HL-60 (cell line): ENCODE results near the gene STXBP1.

Source experiments
- DNase-seq, 2 experiments: peaks; one replicate each; pipeline ENCODE4 v3.0.0-alpha.2; 2010 to 2020; ENCODE audit warnings: low read depth in 1 of 2, low spot score in 1 of 2
- H3K27ac ChIP-seq: fragments of 250-450 bp; sonication (Bioruptor Pico); replicated peaks from 2 replicates; pipeline ENCODE4 v1.5.1; 2020; ENCODE audit warnings: mild to moderate bottlenecking, moderate library complexity
- H3K27me3 ChIP-seq: fragments of 250-450 bp; sonication (Bioruptor Pico); 2 replicates; pipeline ENCODE4 v1.5.1; 2021; ENCODE audit warnings: mild to moderate bottlenecking, moderate library complexity; ENCODE audit not compliant: insufficient read depth, poor library complexity, severe bottlenecking
- H3K4me3 ChIP-seq: replicated peaks from 2 replicates; pipeline ENCODE4 v1.5.1; 2011; ENCODE audit warnings: mild to moderate bottlenecking, control low read depth, low read length; ENCODE audit not compliant: insufficient read depth
- GABPA ChIP-seq: IDR thresholded peaks from 2 replicates; pipeline ENCODE4 v1.6.1; 2012; ENCODE audit warnings: low read depth
- POLR2AphosphoS5 ChIP-seq: IDR thresholded peaks from 2 replicates; pipeline ENCODE4 v1.6.1; 2012; ENCODE audit warnings: low read depth
- SPI1 ChIP-seq: IDR thresholded peaks from 2 replicates; pipeline ENCODE4 v1.6.1; 2012; ENCODE audit warnings: low read depth, mild to moderate bottlenecking, borderline replicate concordance
- TF ChIP-seq, protein P1 (sequence below): IDR thresholded peaks from 2 replicates; pipeline ENCODE4 v1.6.1; 2012; ENCODE audit warnings: low read depth; ENCODE audit not compliant: insufficient replicate concordance
- TF ChIP-seq, protein P2 (sequence below): IDR thresholded peaks from one replicate; pipeline ENCODE4 v1.5.1; 2011; ENCODE audit warnings: low read length, control low read depth, inconsistent platforms; ENCODE audit not compliant: insufficient read depth

STXBP1 gene

DNA sequence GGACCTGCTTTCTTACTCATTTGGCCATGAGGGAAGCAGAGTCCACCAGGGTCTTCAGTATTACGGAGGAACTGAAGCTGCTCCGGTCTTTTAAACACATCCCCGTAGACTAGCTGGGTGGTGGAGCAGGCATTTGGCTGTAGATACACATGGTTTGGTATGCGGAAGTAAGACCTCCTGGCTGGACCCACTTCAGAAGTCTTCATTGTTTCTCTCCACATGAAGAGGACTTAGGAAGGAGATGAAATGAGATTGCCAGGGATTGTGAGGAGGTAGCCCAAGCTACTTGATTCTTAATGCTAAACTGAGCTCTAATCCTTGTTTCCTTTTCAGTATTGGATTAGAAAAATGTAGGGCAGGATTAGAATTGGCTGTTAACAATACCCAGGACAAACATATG, 32.9 kb downstream of the STXBP1 start:
- no peak for TF ChIP-seq POLR2AphosphoS5
- TF ChIP-seq SPI1: no peak
- TF ChIP-seq GABPA: no peak
- TF ChIP-seq, protein P1, sequence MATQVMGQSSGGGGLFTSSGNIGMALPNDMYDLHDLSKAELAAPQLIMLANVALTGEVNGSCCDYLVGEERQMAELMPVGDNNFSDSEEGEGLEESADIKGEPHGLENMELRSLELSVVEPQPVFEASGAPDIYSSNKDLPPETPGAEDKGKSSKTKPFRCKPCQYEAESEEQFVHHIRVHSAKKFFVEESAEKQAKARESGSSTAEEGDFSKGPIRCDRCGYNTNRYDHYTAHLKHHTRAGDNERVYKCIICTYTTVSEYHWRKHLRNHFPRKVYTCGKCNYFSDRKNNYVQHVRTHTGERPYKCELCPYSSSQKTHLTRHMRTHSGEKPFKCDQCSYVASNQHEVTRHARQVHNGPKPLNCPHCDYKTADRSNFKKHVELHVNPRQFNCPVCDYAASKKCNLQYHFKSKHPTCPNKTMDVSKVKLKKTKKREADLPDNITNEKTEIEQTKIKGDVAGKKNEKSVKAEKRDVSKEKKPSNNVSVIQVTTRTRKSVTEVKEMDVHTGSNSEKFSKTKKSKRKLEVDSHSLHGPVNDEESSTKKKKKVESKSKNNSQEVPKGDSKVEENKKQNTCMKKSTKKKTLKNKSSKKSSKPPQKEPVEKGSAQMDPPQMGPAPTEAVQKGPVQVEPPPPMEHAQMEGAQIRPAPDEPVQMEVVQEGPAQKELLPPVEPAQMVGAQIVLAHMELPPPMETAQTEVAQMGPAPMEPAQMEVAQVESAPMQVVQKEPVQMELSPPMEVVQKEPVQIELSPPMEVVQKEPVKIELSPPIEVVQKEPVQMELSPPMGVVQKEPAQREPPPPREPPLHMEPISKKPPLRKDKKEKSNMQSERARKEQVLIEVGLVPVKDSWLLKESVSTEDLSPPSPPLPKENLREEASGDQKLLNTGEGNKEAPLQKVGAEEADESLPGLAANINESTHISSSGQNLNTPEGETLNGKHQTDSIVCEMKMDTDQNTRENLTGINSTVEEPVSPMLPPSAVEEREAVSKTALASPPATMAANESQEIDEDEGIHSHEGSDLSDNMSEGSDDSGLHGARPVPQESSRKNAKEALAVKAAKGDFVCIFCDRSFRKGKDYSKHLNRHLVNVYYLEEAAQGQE: no peak
- TF ChIP-seq, protein P2, sequence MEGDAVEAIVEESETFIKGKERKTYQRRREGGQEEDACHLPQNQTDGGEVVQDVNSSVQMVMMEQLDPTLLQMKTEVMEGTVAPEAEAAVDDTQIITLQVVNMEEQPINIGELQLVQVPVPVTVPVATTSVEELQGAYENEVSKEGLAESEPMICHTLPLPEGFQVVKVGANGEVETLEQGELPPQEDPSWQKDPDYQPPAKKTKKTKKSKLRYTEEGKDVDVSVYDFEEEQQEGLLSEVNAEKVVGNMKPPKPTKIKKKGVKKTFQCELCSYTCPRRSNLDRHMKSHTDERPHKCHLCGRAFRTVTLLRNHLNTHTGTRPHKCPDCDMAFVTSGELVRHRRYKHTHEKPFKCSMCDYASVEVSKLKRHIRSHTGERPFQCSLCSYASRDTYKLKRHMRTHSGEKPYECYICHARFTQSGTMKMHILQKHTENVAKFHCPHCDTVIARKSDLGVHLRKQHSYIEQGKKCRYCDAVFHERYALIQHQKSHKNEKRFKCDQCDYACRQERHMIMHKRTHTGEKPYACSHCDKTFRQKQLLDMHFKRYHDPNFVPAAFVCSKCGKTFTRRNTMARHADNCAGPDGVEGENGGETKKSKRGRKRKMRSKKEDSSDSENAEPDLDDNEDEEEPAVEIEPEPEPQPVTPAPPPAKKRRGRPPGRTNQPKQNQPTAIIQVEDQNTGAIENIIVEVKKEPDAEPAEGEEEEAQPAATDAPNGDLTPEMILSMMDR: no peak
- DNase-seq: no peak
- Histone ChIP-seq H3K4me3 (no peak overlapping the region), H3K27me3 (no peaks in the 10 kb centered on the region), H3K27ac (no peak overlapping the region)

DNA sequence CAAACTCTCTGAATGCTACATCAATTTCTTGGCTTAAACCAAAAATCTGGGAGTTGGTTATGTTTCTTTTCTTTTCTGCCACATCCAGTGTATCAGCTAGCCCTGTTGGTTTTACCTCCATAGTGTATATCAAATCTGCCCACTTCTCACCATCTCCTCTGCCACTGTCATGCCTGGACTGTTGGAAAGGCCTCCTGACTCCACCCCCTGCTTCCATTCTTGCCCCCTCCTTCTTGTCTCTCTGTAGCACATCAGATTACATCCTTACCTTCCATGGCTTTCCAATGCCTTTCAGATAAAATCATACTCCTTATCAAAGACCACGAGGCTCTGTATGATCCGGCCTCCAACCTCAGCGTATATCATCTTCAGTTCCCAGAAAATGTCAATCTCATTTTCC, 35.4 kb downstream of the STXBP1 start:
- no peak for DNase-seq
- Histone ChIP-seq H3K27ac (no peak overlapping the region), H3K27me3 (no peaks in the 10 kb centered on the region), H3K4me3 (no peak overlapping the region)
- TF ChIP-seq GABPA (no peak), SPI1 (no peak), POLR2AphosphoS5 (no peak)
- TF ChIP-seq, protein P1: no peak
- TF ChIP-seq, protein P2: no peak

DNA sequence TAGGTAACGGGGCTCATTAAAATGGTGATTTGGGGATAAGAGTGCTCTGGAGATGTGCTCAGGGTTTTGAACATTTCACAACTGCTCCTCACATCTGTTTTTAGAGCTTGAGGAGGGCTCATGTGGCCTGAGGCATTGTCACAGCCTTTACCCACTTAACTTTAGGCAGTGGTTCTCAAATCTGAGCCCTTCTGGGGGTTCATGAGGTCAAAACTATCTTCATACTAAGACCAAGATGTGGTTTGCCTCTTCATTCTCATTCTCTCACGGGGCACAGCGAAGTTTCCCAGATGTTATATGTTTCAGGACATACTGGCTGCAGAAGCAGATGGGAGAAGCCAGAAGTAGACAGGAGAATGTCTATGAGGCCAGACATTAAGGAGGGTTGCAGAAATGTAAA, 38.4 kb downstream of the STXBP1 start:
- H3K27ac ChIP-seq: no peak overlapping the region
- TF ChIP-seq POLR2AphosphoS5 (no peak), GABPA (no peak), SPI1 (no peak)
- TF ChIP-seq, protein P2: no peak
- TF ChIP-seq, protein P1: no peak
- no peak for DNase-seq

More for the DNA sequence above, 38.4 kb downstream of the STXBP1 start:
- no peaks in the 10 kb centered on the region for H3K27me3 ChIP-seq
- no peak overlapping the region for H3K4me3 ChIP-seq
